Endothelial cell of hepatic sinusoid (primary cell): ENCODE data around the gene FBXO36.
"Not testable (repeated sequence)": the region's sequence is repeated elsewhere in the genome, so short reads cannot be mapped to it uniquely, and the experiment has no call there.

Source experiments
- in situ Hi-C: cut with HindIII; loops from 2 replicates; pipeline ENCODE4 v1.10.0; 2017; ENCODE audit warnings: low sequenced_read_pairs

Gene FBXO36, protein sequence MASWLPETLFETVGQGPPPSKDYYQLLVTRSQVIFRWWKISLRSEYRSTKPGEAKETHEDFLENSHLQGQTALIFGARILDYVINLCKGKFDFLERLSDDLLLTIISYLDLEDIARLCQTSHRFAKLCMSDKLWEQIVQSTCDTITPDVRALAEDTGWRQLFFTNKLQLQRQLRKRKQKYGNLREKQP

GRCh38 chr2:229922449-229923386 lies at the start of gene FBXO36:
FBXO36 (plus strand) TSS chr2:229922503; CDS start chr2:229922514, 11 bp downstream.
- in situ Hi-C loops = no loop called here

- in situ Hi-C loops = no loop called here
Measured at GRCh38 chr2:229873123-229873581, 49.2 kb upstream of the FBXO36 start.

DNA sequence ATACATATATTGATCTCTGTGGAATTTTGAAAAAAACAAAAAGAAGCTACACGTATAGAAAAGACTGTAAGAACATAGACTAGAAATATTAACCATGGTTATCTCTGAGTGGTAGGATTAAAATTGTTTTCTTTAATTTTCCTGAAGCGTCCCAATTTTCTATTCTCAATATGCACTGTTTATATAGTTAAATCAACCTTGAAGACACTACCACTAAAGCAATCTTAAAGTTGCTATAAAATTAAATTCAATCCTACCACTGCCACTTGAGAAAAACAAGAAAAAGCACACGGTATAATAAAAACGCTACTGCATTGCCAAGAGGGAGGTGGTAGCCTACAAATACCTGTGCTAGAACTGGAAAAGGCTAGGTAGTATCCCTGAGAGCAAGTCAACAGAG lies 47.7 kb upstream of the FBXO36 start:
- in situ Hi-C loops = no loop called here

GRCh38 chr2:229875549-229875948 lies 46.8 kb upstream of the FBXO36 start:
- in situ Hi-C loops = no loop called here

DNA sequence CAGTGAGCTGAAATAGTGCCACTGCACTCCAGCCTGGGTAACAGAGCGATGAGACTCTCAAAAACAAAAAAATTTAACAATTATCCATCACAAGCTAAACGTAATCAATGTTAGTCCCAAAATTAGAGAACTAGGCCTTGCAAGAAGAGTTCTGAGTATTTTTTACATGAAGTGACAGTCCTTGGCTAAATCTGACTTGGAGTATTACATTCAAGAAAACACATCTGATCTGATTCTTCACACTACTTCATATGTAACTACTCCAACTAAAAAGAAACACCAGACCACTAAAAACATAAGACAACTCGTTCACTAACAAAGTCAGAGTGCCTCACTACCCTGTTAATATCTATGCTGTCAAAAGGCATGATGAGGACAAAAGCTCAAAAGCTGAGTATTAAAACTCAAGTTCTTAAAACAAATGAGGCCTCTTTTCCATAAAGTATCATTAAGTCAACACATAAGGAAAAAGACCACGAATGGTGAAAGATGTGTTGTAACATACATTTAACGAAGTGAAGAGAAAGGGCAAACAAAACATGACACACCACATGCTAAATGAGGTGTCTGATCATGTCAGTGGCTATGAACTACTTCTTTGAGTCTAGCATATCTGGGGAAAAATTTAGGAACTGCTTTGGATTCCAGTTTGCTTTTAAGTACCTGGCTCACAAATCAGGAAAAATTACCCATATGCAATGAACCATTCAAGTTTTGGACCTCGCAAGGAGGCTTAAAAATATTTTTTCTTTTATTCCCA lies 42.9 kb upstream of the FBXO36 start:
- in situ Hi-C loops = no loop called here

GRCh38 chr2:229880892-229881586 lies 41.3 kb upstream of the FBXO36 start:
- in situ Hi-C loops = no loop called here

DNA sequence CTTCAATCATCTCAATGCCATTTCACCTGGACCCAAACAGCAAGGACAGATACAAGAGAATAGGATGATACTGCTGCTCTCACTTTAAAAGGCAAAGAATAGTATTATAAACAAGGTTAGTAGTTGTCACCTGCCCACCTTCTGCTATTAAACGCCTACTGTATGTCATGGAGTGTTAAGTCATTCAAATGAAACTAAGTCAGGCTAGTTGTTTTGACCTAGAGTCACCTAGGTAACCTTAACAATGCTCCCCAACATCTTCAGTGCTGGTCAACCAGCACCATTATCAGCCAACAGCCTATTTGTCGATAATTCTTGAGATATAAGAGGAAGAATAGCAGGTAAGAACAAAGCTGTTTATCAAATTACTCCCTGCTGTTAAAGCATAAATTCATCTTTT lies 39.7 kb upstream of the FBXO36 start:
- in situ Hi-C loops = no loop called here

DNA sequence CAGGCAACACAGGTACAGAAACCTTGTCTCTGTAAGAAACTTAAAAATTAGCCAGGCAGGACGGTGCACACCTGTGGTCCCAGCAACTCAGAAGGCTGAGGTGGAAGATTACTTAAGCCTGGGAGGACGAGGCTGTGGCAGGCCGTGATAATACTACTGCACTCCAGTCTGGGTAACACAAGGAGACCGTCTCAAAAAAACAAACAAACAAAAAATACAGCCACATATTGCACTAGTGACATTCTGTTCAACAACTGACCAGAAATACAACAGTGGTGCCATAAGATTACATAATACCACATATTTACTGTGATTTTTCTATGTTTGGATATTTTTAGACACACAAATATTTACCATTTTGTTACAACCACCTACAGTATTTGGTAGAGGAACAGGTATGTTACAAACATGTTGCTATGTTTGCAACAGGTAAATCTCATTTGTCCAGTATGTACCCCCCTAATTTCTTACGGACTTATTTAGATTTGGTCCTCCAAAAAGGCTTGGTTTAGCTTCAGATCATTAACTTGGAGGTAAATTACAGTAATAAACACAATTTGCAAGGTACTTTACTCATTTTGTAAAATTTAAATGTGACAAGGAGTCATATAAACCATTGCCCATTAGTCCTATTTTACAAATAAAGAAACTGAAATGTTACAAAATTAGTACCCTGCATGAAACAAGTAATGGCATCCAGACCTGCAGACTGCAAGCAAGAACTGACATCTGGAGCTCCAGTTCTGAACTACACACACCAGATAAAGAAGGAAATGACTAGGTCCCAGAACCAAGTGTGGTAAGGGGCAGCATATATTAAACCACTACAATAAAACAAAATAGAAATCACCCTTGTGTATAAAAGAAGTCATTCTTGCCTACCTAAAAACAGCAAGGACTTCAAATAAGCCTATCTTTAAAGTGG lies 37.3 kb upstream of the FBXO36 start:
- in situ Hi-C loops = no loop called here

- in situ Hi-C loops = no loop called here
Measured at GRCh38 chr2:229887441-229887840, 34.9 kb upstream of the FBXO36 start.

DNA sequence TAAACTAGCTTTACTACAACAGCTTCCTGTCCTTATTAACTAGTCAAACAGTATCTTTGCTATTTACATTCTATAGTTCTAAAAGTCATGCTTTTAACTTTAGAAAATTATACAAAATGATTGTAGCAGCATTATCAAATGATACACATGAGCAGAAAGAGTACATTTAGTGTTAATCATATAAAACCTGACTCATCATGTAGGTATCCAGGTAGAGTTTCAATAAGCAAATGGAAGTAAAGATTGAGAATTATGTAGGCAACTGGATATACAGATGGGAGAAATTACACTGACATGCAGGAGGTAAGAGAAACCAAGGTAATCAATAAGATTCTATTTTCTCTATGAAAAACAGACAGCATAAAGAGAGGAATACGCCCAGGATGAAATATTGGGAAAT lies 34.3 kb upstream of the FBXO36 start:
- in situ Hi-C loops = no loop called here

- in situ Hi-C loops = no loop called here
Measured at GRCh38 chr2:229889023-229889422, 33.3 kb upstream of the FBXO36 start.

GRCh38 chr2:229896857-229897256 lies 25.4 kb upstream of the FBXO36 start:
- in situ Hi-C loops = no loop called here

- in situ Hi-C loops = no loop called here
Measured at GRCh38 chr2:229899604-229900003, 22.7 kb upstream of the FBXO36 start.

- in situ Hi-C loops = no loop called here
Measured at GRCh38 chr2:229900012-229900411, 22.3 kb upstream of the FBXO36 start.

DNA sequence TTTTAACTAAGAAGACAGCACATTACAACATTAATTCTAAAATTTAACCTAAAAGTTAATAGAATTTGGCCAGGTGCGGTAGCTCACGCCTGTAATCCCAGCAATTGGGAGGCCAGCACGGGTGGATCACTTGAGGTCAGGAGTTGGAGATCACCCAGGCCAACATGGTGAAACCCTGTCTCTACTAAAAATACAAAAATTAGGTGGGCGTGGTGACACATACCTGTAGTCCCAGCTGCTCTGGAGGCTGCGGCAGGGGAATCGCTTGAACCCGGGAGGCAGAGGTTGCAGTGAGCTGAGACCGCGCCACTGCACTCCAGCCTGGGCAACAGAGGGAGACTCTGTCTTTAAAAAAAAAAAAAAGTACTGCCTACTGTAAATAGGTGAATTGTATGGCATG lies 21.8 kb upstream of the FBXO36 start:
- in situ Hi-C loops = not testable (repeated sequence)

- in situ Hi-C loops = no loop called here
Measured at GRCh38 chr2:229901819-229902218, 20.5 kb upstream of the FBXO36 start.

DNA sequence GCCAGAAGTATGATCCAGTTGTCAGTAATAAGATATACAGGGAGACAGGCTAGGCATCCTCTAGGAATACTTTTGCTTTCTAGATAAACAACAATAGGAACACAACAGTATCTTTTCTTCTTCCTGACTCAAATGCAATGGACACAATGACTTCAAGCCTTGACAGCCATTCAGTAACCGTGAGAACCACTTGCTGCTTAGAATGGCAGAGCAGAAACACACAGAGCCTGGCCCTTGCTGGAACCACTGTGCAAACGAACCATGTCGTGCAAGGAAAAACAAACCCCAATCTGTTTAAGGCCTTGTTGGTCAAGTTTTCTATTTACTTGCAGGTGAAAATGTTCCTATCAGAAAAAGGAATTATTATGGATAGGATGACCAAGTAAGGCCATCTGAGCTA lies 19.3 kb upstream of the FBXO36 start:
- in situ Hi-C loops = no loop called here

- in situ Hi-C loops = no loop called here
Measured at GRCh38 chr2:229905601-229906000, 16.7 kb upstream of the FBXO36 start.

DNA sequence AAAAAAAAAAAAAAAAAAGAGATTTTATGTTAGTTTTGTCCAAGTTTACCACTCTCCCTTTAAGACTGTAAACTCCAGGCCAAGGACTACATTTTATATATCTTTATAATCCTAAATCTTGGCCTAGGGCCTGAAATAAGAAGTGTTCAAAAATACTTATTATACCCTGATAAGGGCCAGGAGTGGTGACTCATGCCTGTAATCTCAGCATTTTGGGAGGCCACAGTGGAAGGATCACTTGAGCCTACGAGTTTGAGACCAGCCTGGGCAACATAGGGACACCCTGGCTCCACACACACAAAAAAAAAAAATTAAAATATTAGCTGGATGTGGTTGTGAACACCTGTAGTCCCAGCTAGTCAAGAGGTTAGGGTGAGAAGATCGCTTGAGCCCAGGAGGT lies 13.2 kb upstream of the FBXO36 start:
- in situ Hi-C loops = no loop called here
